Stimulated activated CD8-positive, alpha-beta memory T cell treated with anti-CD3 and anti-CD28 coated beads, Interleukin-7, amount 100 ng/mL, for 4 hours (primary cell): ENCODE data around the gene MMP28.

ENCODE experiments used
- DNase-seq, 2 donors: peaks; one replicate each; pipeline ENCODE4 v3.0.0-alpha.2; 2020; ENCODE audit warnings: low read depth in 2 of 2

MMP28 gene, protein sequence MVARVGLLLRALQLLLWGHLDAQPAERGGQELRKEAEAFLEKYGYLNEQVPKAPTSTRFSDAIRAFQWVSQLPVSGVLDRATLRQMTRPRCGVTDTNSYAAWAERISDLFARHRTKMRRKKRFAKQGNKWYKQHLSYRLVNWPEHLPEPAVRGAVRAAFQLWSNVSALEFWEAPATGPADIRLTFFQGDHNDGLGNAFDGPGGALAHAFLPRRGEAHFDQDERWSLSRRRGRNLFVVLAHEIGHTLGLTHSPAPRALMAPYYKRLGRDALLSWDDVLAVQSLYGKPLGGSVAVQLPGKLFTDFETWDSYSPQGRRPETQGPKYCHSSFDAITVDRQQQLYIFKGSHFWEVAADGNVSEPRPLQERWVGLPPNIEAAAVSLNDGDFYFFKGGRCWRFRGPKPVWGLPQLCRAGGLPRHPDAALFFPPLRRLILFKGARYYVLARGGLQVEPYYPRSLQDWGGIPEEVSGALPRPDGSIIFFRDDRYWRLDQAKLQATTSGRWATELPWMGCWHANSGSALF

DNA sequence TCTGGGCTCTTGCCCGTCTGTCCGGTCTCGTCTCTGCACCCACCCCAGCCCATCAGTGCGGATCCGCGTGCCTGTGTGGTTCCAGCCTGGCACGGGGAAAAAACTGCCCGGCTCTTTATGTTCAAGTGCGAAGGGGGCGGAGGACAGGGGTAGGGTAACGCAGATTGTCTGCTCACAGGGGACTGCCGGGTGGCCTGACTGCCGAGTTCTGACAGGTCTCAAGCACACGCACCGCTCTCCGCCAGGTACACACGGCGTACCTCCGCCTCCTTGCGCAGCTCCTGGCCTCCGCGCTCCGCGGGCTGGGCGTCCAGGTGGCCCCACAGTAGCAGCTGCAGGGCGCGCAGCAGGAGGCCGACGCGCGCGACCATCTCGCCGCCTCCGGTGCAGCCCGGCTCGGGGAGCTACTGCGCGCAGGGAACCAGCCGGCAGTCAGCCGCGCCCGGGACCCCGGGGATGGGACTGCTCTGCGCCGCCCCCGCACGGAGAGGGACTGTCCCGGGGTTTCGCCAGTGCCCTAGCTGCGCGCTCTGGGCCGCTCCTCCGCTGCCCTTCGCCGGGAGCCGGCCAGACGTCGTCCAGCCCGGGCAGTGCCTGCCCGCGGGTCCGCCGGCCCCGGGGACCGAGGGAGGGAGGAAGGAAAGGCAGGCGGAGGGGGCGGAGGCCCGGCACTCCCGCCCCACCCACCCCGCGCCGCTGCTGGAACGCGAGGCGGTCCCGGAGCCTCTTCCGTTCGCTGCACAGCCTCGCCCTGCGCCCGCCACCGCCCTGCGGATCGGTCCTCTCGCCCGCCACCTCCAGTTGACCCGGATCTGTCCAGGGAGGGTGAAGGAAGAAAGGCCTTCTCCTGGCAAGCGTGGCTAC lies at the start of gene MMP28:
TSS of gene MMP28 (minus strand) at position 635 of the 864 bp plus-strand sequence. CDS start at position 371, 264 bp downstream.
- peak in 1 of 2 donors; percentile 39 for DNase-seq

DNA sequence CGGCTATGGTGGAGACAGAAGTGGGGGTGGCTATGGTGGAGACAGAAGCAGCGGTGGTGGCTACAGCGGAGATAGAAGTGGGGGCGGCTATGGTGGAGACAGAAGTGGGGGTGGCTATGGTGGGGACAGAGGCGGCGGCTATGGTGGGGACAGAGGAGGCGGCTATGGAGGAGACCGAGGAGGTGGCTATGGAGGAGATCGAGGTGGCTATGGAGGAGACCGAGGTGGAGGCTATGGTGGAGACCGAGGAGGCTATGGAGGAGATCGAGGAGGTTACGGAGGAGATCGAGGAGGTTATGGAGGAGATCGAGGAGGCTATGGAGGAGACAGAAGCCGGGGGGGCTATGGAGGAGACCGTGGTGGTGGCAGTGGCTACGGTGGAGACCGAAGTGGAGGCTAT lies 49.1 kb upstream of the MMP28 start:
- no peak for DNase-seq

DNA sequence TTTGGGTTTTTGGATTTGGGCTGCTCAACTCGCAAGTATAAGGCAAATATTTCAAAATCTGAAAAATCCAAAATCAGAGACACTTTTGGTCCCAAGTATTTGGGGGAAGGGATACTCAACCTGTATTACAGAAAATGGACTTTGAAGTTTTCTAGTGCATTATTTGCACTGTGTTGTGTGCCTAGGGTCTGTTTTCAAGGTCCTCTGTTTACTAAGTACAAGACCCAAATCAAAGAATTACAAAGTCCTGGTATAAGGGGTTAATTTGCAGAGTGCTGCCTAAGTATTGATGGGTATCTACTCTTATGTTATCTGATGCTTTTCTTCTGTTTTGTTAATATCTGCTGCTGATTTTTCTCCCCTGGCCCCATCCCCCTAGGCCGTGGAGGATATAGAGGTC lies 48.3 kb upstream of the MMP28 start:
- no peak for DNase-seq

DNA sequence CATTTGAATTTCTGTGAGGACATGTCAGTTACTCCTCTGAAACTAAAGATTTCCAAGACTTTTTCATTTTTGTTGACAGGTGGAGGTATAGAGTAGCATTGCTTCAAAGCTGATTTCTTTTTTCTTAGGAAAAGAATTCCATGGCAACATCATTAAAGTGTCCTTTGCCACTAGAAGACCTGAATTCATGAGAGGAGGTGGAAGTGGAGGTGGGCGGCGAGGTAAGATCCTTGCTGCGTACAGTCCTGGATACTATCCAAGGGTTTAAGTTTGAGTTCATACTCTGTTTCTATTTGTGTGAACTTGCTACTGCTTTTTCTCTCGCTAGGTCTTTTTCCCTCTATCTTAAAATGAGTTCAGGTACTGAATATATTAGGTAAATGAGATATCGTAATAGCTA lies 46.8 kb upstream of the MMP28 start:
- DNase-seq, result no peak

DNA sequence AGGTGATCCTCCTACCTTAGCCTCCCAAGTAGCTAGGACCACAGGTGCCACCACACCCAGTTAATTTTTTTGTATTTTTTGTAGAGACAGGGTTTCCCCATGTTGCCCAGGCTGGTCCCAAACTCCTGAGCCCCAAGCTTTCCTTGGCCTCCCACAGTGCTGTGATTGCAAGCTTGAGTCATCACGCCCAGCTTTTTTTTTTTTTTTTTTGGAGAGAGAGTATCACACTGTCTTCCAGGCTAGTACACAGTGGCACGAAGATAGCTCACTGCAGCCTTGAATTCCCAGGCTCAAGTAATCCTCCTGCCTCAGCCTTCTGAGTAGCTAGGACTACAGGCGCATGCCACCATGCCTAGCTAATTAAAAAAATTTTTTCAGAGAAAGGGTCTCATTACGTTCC lies 46.1 kb upstream of the MMP28 start:
- DNase-seq, result no peak

DNA sequence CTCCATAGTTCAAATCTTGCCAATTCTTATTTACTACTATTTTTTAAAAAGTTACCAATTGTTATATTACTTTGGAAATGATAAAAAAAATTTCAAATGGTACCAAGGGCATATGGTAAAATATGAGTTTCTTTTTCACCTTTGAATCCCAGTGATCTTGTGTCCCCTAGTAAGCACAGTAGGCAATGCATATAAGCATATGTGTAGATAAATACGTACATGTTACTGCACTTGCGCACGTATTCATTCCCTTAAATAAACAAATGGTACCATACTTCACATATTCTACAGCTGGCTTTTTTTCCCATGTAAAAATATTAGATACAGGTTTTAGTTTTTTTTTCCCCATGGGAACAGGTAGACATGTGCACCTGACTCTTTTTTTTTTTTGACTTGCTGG lies 45.7 kb upstream of the MMP28 start:
- DNase-seq, result no peak

DNA sequence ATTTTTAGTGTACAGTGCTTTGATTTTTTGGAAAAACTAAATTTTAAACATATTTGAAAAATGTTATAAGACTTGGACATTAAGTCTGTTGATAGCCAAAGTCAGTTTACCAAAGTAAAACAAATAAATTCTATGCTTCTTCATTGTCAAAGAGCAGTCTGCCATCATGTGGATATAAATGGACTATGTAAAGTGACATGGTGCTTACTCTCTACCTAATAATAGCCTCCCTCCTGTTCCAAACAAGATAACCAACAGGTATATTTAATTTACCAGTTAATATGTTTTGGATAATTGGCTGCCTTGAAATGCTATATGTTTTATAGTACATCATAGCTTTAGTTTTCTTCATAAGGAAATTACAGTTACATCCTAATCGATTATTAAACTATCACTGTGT lies 29.8 kb upstream of the MMP28 start:
- no peak for DNase-seq

DNA sequence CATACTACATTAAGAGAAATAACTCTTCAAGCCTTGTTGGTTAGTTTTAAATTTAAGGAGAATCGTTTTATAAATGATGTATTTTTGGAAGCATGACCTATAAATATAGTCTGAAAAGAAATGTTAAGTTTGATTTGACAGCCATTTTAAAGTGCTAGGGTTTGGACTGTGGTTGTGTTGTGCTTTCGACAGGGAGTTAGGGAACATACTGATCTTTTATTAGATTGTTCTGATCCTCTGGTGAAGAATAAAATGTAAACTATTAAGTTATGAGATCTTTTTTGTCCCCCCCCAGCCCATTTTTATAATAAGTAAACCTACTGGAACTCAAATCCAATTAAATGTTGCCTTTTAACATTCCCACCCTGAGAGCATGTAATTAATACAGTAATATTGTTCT lies 25.9 kb upstream of the MMP28 start:
- DNase-seq, result no peak

DNA sequence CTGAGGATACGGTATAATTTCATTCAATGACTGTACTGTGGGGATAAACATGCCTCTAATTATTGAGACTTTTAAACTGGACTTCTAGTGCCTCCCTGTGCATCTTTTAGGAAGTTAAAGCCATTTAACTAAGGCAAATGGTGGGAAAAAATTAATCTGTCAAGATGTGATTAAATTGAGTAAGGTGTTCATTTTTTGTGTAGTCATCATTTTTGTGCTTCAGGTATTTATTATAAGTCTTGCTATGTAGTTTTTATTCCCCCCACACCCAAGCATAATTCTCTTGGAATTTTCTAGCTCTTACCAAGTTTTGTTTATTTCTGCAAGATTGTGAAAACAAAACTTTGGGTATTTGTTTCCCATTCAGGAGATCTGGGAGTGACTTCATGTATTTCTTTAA lies 24.0 kb upstream of the MMP28 start:
- DNase-seq, result no peak

DNA sequence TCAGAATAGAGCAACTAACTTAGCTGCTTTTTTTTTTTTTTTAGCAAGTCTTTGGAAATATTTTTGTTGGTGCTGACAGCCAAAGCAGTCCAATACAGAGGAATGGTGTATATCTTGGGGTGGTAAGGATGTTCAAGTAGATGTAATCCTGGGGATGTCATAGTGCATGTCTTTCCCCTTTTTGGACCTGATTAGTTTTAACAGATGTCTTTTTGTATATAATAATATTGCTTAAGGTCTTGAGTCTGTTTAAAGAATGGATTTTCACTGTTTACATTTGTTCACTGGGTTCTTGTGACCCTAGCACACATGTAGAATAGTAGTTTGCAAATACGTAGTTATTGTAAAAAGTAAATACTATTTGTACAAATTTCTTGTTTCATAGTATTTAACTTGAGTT lies 21.8 kb upstream of the MMP28 start:
- no peak for DNase-seq

DNA sequence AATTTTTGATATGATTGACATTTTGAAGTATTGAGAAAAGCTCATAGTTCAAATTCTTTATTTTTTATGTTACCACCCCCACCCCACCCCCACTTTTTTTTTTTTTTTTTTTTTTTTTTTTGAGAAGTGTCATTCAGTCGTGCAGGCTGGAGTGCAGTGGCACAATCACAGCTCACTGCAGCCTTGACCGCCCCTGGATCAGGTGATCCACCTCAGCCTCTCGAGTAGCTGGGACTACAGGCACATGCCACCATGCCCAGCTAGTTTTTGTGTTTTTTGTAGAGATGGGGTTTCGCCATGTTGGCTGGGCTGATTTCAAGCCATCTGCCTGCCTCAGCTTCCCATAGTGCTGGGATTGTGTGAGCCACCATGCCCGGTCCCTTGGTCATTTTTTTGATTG lies 21.3 kb upstream of the MMP28 start:
- no peak for DNase-seq

DNA sequence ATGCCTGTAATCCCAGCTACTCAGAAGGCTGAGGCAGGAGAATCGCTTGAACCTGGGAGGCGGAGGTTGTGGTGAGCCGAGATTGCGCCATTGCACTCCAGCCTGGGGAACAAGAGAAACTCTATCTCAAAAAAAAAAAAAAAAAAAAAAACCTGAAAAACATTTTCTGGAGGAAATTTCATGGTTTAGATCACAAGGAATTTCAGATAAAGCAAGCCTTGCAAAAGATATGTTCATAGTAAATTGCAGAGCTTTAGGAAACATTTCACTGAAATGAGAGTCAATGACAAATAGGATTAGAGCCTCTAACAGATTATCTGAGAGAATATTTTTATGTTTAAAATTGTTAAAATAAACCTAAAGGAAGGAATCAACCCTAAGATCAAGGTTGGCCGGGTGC lies 17.0 kb upstream of the MMP28 start:
- no peak for DNase-seq

DNA sequence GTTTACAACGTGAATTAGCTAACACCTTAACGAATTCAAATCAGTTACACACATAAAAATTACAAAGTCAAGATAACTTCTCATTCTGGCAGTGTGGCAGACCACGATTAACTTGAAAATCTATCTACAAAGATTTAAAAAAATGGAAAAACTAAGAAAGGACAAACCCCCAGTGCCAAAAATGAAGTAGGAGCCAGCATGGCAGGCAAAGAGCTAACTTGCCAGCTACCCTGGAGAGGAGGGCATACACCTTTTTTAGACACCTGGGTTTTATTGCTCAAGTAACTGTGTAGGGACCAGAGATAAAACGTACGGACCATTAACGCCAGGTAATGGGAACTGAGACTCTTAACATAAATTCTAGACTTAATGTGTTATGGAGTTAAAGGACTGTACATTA lies 16.3 kb upstream of the MMP28 start:
- no peak for DNase-seq

DNA sequence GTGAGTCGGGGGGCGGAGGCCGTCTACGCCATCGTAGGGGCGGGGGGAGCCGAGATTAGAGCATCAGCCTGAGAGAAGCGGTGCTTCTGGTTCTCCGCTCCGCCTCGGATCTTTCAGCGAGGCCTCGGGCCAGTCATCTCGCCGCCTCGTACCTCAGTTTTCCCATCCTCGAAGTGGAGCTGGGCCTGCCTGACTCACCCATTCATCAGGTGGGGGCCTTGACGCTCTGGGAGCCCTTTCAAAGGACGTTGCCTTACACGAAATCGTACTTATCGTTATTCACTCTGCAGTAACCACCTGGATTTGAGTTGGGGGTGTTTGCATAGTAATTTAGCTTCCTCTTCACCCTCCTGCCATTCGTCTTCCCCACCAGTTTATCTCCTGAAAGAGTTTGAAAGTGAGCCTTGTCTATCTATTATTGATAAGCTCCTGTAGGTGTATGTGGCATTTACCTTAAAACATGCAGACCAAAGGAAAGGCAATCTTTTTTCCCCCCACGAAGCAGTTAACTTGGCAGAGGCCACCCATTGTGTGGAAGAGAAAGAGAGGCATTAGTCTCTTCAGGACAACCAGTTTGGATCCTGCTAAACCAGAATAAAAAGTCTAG lies 14.5 kb upstream of the MMP28 start:
- no peak for DNase-seq

DNA sequence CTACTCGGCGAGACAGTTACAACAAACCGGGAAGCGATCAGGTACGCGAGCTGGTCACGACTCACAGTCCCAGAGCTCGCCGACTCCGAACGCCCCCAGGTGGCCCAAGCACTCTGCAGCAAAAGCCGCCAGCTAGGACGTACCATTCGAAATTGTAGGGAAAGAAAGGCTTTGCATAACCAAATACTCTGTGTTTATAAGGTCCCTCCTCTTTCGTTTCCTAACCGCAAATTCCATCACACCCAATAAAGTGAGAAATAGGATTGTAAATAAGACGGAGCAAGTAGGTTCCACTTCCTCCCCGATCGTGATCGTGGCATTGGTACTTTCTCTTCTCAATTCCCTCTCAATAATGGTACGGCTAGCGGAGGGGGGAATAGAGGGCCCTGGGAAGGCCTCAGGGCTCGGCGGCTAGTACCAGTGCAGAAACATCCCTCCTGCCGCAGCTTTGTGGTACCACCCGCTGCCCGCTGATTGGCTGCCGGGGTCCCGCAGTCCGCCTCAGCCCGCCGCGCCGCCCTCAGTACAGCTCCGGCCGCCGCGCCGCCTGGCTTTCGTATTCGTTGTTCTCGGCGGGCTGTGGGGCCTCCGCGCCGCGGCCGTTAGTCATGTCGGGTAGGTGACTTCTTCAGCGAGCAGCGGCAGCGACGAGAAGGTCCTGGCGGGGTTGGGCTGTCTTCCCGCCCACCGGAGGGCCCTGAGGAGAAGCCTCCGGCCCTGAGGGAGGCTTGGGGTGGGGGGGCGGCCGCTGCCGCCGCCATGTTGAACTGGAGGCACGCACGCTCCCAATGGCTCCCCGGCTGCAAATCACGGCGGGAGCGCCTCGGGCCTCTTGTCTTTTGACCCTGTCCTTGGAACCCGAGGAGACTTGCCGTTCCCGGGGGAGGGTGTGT lies 13.8 kb upstream of the MMP28 start, which contains the start of gene TAF15:
TSS of gene TAF15 (plus strand) at position 523 of the 893 bp plus-strand sequence. CDS start at position 609, 86 bp downstream.
- peak; percentile 90 to 97 for DNase-seq

DNA sequence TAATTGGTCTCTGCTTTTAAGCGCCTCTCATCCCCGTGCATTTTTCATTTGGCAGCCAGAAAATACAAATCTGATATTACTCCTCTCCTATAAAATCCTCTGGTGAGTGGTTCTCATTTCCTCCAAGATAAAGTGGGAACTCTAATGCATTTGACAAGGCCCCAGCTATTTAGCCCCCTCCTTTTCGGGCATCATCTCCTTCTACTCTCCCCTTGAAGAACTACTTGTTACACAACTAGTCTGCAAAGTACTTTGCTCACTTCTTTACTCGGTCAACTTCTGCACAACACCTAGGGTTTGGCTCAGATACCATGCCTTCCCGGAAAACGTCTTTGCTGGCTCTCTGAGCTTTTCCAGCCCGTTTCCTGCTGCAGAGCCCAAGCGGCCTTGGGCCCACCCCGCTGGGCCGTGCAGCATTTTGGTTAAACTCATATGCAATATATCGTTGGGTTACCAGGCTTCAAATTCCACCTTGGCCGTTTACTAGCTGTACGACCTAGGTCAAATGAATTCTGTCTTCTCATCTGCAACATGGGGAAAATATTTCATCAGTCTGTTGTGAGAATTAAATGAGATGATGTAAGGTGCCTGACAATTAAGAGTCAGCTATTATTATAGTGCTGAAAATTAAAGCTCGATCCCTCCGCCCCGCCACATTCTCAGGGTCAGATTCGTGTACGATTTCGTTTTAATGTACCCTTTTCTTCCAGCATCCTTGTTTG lies 13.0 kb upstream of the MMP28 start:
- DNase-seq, result no peak

DNA sequence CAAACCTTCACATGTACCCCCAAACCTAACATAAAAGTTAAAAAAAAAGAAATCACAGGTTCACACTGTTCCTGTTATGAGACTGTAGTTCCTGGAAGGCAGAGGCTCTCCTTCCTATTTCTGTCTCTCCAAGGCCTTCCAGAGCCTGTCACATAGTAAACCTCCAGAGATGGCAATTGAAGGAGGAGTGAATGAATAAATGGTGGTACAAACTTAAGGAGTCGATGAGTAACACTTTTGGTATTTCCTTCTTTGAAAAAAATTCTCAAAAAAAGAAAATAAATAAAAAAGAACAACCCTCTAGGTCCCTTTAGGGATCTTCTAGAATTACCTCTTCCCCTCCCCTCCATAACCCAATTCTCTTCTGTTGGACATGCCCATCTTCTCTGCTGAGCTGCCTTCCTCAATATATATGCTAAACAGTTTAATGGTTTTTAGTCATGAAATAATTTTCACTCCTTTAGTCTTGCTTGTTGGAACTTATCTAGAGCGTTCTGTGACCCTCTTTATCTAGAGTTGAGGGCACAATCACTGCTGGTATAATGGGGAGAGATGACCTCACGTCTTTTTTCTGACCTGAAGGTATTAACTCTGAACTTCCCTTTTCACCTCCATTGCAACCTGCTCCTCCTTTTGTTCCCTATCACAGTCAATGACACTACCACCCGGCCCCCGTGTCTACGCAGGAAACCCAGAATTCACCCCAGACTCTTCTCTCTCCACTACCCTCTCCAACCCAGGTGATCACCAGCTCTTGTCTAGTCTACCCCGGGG lies 12.1 kb upstream of the MMP28 start:
- no peak for DNase-seq

DNA sequence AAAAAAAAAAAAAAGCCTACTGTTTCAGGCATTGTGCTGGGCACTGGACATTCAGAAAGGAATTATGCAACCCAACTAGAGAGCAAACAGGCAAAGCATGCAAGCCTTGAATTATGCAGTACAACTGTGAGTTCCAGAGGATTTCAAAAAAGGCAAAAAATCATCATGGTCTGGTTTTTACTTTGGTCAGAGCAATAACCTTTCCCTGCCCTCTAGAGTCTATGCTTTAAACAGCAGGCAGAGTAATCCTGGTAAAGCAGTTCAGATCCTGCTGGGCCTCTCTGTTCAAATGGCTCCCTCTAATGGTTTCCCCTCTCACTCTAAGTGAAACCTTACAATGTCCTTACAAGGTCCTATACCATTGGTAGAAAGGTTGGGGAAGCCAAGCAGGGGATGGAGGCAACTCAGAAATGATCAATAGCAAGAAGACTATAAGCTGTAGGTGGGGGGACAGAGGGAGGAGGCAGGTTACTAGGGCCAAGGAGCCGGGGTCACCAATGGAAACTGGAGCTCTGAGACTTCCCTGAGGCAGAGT lies 9.3 kb upstream of the MMP28 start:
- no peak for DNase-seq

DNA sequence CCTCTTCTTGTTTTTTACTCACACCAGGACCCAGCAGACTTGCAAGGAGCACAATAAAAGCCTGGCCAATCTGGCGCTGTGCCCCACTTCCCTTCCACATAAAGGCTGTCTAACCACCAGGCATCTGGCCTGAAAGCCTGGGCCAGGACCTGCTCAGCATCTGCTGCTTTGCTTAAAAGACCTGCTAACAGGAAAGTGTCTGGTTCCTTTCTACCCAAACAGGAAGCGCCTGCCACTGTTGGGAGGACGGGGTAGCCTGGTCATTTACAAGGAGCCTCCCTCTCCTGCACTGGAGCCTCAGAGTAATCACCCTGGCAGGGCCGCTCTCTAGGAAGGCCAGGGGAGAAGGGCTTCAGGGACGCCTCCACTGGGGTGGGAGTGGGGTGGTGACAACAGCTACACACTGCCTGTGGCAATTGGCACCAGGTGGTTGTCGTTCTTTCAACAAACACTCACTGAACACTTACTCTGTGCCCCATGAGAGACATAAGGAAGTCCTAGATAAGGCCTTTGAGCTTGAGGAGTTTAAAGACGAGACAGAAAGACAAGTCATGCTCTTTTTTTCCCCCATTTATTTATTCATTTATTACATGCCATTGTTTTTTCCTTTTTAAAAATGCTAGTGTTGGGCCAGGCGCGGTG lies 6.3 kb upstream of the MMP28 start:
- DNase-seq, result no peak
